Measurements from ENCODE around the gene PDE8A.

DNA sequence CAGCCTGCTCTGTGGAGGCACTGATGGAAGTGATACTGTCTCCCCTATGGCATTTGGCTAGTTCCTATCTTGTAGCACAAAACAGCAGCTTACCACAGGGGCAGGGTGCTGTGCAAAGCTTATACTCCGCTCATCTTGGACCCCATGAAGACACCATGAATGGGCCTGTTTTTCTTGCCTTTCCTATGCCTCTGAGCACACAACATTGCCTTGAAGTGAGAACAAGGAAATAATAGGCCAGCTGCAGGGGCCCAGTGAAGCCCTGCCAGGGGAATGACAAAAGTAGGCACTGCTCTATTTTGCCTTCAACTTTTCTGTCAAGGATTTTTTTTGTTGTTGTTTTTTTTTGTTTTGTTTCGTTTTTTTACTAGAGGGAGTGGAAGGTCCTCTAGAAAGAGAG is 110.3 kb downstream of the PDE8A start:
- TF ChIP-seq CTCF (IDR thresholded peaks at IDR 0.05) (no peak), EZH2 (IDR thresholded peaks at IDR 0.05; ENCODE audit: borderline replicate concordance, insufficient read depth, low read depth, low read length, poor library complexity, severe bottlenecking) (no peak)

Measured in B cell (primary cell).